GM21381 (cell line): Measurements from ENCODE around the gene GIGYF2.
"Not testable (repeated sequence)": the region's sequence is repeated elsewhere in the genome, so short reads cannot be mapped to it uniquely, and the experiment has no call there.

Experiments used
- ATAC-seq: cut with Tn5 transposase; IDR thresholded peaks from one replicate; pipeline ENCODE4 v1.9.1; 2021; ENCODE audit warnings: mild to moderate bottlenecking, moderate library complexity; ENCODE audit not compliant: unreplicated experiment

The GIGYF2 gene

DNA sequence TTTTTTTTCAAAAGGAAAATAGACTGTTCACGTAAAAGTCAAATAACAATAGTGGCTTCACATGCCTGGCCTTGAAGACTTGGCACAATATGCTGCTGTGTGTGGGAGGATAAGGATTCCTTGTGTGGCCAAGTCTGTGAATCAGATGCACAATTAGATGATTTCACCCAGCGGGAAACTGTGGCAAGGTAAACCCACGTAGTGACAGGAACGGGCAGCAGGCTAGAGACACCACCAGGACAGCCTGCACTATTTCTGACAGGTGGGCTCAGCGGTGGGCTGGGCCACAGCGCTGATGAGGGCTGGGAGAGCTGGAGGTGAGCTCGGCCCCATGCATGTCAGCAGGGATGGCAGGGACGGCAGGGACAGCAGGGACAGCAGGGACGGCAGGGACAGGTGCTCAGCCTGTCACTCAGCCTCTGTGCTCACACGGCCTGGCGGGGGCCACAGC is 194.5 kb downstream of the GIGYF2 start:
- no peak for ATAC-seq

GRCh38 chr2:232892221-232892620 is 195.1 kb downstream of the GIGYF2 start:
- ATAC-seq = no peak

- ATAC-seq = no peak
Measured at GRCh38 chr2:232892843-232893242, 195.7 kb downstream of the GIGYF2 start.

DNA sequence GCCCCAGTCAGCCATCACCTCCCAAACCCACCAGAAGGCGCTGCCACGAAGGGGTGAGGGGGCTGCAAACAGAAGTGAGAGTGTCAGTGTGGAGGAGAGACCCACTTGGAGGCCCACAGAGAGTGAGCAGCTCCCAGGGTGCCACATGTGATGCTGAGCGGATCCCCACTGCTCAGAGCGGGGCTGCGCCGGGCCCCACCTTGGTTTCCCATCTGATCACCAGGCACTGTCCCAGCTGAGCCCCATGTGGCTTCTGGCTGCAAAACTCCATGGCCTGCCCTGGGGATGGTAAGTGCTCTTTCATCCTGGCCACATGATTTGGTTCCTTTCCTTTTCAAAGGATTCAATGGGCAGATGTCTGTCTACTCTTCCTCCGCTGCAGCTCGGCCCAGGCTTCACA is 196.7 kb downstream of the GIGYF2 start:
- ATAC-seq = no peak

DNA sequence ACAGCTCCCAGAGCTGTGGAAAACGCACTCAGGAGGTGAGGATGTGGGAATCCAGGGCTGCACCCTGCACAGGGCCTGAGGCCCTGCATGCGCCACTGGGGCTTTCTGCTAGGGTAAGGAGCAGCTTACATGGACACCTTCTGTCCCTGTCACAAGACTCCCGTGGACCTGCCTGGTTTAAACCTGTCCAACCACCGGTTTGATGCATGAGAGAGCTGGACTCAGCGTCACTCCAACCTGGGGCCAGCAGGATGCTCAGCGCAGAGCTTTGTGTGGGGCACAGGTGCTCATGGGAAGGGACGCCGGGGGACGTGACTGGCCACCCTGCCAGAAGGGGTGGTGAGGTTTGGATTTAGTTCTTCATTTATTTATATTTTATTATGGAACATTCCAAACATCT is 197.1 kb downstream of the GIGYF2 start:
- no peak for ATAC-seq

- no peak for ATAC-seq
Measured at GRCh38 chr2:232894746-232895145, 197.6 kb downstream of the GIGYF2 start.

DNA sequence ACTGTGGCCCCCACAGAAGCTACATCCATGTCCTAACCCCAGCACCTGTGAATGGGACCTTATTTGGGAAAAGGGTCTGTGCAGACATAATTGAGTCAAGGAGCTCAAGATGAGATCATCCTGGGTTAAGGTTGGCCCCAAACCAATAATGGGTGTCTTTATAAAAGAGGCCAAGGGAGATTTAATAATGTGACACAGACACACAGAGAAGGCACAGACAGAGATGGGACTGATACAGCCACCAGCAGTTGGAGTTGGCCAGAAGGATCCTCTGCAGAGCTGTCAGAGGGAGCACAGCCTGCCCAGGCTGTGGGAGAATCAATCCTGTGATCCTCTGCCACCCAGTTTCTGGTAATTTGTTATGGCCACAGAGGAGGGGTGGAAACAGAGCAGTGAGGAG is 199.0 kb downstream of the GIGYF2 start:
- ATAC-seq = no peak

DNA sequence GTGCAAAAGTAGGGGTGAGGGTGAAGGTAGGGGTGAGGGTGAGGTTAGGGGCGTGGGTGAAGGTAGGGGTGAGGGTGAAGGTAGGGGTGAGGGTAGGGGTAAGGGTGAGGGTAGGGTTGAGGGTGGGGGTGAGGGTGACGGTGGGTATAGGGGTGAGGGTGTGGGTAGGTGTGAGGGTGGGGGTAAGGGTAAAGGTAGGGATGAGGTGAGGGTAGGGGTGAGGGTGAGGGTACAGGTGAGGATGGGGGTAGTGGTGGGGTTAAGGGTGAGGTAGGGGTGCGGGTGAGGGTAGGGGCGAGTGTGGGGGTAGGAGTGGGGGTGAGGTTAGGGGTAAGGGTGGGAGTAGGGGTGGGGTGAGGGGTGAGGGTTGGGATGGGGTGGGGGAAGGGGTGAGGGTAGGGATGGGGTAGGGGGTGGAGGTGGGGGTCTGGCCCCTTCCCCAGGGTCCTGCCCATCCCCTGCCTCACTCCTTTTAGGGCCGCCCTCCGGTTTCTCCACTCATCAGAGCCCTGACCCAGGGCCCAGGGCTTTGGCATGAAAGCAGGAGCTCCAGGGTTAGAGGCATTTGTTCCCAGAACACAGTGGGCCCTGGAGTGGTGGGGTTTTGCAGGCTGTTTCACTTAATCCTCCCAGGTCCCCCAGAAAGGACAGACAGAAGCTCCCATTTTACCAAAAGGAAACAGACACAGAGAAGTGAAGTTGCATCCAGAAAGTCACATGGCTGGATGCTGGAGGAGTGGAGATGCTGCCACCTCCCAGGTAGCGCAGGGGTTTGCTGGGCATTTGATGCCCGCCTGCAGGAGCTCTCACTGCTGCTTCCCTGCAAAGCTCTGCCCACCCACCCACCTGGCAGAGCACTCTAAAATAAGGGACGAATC is 199.8 kb downstream of the GIGYF2 start:
- ATAC-seq = no peak

GRCh38 chr2:232897598-232898408 is 200.7 kb downstream of the GIGYF2 start:
- ATAC-seq = no peak

DNA sequence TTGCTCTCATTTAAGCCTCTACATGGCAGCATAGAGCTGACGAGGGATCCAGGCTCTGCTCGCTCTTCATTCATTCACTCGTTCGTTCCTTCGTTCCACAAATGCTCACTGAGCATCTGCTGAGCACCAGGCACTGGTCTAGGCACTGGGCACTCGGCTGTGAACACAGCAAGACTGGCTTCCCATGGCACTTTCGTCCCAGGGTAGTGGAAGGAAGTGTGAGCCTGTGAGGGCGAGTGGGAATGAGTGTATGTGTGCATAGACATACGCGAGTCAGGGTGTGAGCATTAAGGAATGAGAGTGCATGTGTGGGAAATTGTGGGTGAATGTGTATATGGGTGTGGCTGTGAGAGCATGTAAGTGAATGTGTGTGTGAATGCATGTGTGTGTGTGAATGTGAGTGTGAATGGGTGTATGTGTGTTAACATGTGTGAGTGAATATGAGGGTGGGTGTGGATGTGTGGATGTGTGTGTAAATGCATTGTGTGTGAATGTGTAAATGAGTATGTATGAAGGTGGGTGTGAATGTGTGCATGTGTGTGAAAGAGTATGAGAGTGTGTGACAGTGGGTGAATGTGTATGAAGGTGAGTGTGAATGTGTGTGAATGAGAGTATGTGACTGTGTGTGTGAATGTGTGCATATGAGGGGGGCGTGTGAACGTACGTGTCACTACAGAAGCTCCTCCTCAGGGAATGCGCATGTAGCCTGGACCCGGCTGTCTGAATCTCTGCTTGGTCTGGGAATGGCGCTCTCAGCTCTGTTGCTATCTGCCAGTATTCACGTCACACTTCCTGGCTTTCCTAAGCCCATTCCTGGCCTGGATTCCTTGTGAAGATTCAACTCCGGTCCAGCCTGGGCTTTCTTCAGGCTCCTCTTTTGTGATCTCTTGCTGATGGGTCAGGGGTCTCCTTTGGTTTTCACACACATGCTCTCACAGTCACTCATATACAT is 201.7 kb downstream of the GIGYF2 start:
- ATAC-seq = no peak

- ATAC-seq = no peak
Measured at GRCh38 chr2:232900811-232901735, 203.9 kb downstream of the GIGYF2 start.

DNA sequence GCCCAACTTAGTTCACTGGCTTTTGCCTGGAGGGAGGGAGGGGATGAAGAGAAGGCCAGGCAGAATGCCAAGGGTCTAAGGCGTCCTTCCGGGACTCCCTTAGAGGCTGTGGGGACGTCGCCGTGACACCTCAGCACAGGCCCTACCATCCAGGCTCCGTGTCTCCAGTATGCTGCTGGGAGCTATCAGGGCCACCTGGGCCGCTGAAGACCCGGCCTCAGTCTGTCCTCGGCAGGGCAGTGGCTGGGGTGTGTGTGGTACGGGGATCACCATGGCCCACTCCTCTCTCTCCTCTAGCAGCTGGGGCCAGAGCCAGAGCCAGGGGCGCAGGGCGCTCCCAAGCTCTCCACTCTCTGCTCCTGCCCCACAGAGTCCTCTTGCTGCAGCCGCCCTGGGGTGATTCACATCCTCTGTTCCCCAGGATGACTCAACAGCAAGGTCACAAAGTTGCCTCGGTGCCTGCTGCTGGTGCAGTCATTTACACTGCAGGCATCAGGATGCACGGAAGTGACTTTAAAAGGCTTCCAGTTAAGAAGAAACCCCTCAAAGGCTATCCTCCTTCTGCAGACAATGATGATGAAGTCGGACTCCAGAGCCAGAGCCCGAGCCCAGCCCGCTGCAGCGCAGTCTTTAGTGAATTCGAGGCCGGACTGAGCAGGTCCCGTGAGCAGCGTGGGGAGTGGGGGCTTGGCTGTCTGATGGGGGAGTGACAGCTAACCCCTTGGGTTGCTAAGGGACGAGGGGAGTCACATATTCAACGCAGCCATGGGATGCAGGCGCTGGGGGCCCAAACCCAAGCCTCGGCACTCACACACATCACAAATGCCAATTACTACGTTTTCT is 204.8 kb downstream of the GIGYF2 start:
- ATAC-seq = no peak

GRCh38 chr2:232903989-232904388 is 206.9 kb downstream of the GIGYF2 start:
- no peak for ATAC-seq

- ATAC-seq = not testable (repeated sequence)
Measured at GRCh38 chr2:232906867-232907717, 210.0 kb downstream of the GIGYF2 start.

- not testable (repeated sequence) for ATAC-seq
Measured at GRCh38 chr2:232907718-232908085, 210.6 kb downstream of the GIGYF2 start.

GRCh38 chr2:232908695-232909094 is 211.6 kb downstream of the GIGYF2 start:
- no peak for ATAC-seq
